ENCODE results near the gene SAMD14.

Gene SAMD14

GRCh38 chr17:50170662-50171370 is 40.9 kb upstream of the SAMD14 start:
- H3K4me1 ChIP-seq (ENCODE audit: control insufficient read depth in 1 of 2, insufficient read depth in 2 of 2, low read length in 2 of 2) = peaks cover 10 to 45% of the 10 kb centered on the region in 2 donors
- no peaks in the 10 kb centered on the region for H3K36me3 ChIP-seq (ENCODE audit: control insufficient read depth in 1 of 2, insufficient read depth in 2 of 2, low read length in 2 of 2)
- no peak overlapping the region for H3K4me3 ChIP-seq (ENCODE audit: low read depth in 1 of 2, low read length in 2 of 2)
- H3K27ac ChIP-seq (ENCODE audit: low read length) = no peak overlapping the region
- H3K9me3 ChIP-seq (ENCODE audit: control insufficient read depth in 1 of 2, low read length in 2 of 2) = no peaks in the 10 kb centered on the region
- no peaks in the 10 kb centered on the region for H3K27me3 ChIP-seq (ENCODE audit: low read depth, low read length)

- no peak overlapping the region for H3K4me3 ChIP-seq (ENCODE audit: low read depth in 1 of 2, low read length in 2 of 2)
- H3K36me3 ChIP-seq (ENCODE audit: control insufficient read depth in 1 of 2, insufficient read depth in 2 of 2, low read length in 2 of 2) = no peaks in the 10 kb centered on the region
- H3K4me1 ChIP-seq (ENCODE audit: control insufficient read depth in 1 of 2, insufficient read depth in 2 of 2, low read length in 2 of 2) = peaks cover 10 to 45% of the 10 kb centered on the region in 2 donors
- H3K27ac ChIP-seq (ENCODE audit: low read length) = no peak overlapping the region
- no peaks in the 10 kb centered on the region for H3K9me3 ChIP-seq (ENCODE audit: control insufficient read depth in 1 of 2, low read length in 2 of 2)
- no peaks in the 10 kb centered on the region for H3K27me3 ChIP-seq (ENCODE audit: low read depth, low read length)
Observed at GRCh38 chr17:50169881-50170459, 40.0 kb upstream of the SAMD14 start.

GRCh38 chr17:50169121-50169764 is 39.3 kb upstream of the SAMD14 start:
- Histone ChIP-seq H3K36me3 (ENCODE audit: control insufficient read depth in 1 of 2, insufficient read depth in 2 of 2, low read length in 2 of 2) (no peaks in the 10 kb centered on the region), H3K27me3 (ENCODE audit: low read depth, low read length) (no peaks in the 10 kb centered on the region), H3K27ac (ENCODE audit: low read length) (no peak overlapping the region), H3K4me1 (ENCODE audit: control insufficient read depth in 1 of 2, insufficient read depth in 2 of 2, low read length in 2 of 2) (peaks cover 10 to 46% of the 10 kb centered on the region in 2 donors), H3K9me3 (ENCODE audit: control insufficient read depth in 1 of 2, low read length in 2 of 2) (no peaks in the 10 kb centered on the region), H3K4me3 (ENCODE audit: low read depth in 1 of 2, low read length in 2 of 2) (no peak overlapping the region)

GRCh38 chr17:50168319-50168718 is 38.4 kb upstream of the SAMD14 start:
- H3K4me3 ChIP-seq (ENCODE audit: low read depth in 1 of 2, low read length in 2 of 2) = no peak overlapping the region
- H3K36me3 ChIP-seq (ENCODE audit: control insufficient read depth in 1 of 2, insufficient read depth in 2 of 2, low read length in 2 of 2) = no peaks in the 10 kb centered on the region
- no peaks in the 10 kb centered on the region for H3K27me3 ChIP-seq (ENCODE audit: low read depth, low read length)
- no peak overlapping the region for H3K27ac ChIP-seq (ENCODE audit: low read length)
- peaks cover 8 to 50% of the 10 kb centered on the region in 2 donors for H3K4me1 ChIP-seq (ENCODE audit: control insufficient read depth in 1 of 2, insufficient read depth in 2 of 2, low read length in 2 of 2)
- no peaks in the 10 kb centered on the region for H3K9me3 ChIP-seq (ENCODE audit: control insufficient read depth in 1 of 2, low read length in 2 of 2)

- Histone ChIP-seq H3K4me3 (ENCODE audit: low read depth in 1 of 2, low read length in 2 of 2) (peak overlapping the region in 1 of 2 donors; percentile 8), H3K9me3 (ENCODE audit: control insufficient read depth in 1 of 2, low read length in 2 of 2) (no peaks in the 10 kb centered on the region), H3K27ac (ENCODE audit: low read length) (no peak overlapping the region), H3K27me3 (ENCODE audit: low read depth, low read length) (no peaks in the 10 kb centered on the region), H3K36me3 (ENCODE audit: control insufficient read depth in 1 of 2, insufficient read depth in 2 of 2, low read length in 2 of 2) (no peaks in the 10 kb centered on the region), H3K4me1 (ENCODE audit: control insufficient read depth in 1 of 2, insufficient read depth in 2 of 2, low read length in 2 of 2) (peaks cover 4 to 45% of the 10 kb centered on the region in 2 donors)
Observed at GRCh38 chr17:50167371-50167770, 37.4 kb upstream of the SAMD14 start.

GRCh38 chr17:50166518-50167181 is 36.7 kb upstream of the SAMD14 start:
- no peaks in the 10 kb centered on the region for H3K9me3 ChIP-seq (ENCODE audit: control insufficient read depth in 1 of 2, low read length in 2 of 2)
- H3K4me3 ChIP-seq (ENCODE audit: low read depth in 1 of 2, low read length in 2 of 2) = peak overlapping the region in 1 of 2 donors; percentile 49
- H3K4me1 ChIP-seq (ENCODE audit: control insufficient read depth in 1 of 2, insufficient read depth in 2 of 2, low read length in 2 of 2) = peaks cover 4 to 48% of the 10 kb centered on the region in 2 donors
- H3K27ac ChIP-seq (ENCODE audit: low read length) = peak overlapping the region; percentile 67
- no peaks in the 10 kb centered on the region for H3K36me3 ChIP-seq (ENCODE audit: control insufficient read depth in 1 of 2, insufficient read depth in 2 of 2, low read length in 2 of 2)
- H3K27me3 ChIP-seq (ENCODE audit: low read depth, low read length) = no peaks in the 10 kb centered on the region

GRCh38 chr17:50165867-50166517 is 36.0 kb upstream of the SAMD14 start, which contains the start of gene SGCA:
TSS of gene SGCA (plus strand) at chr17:50166005. CDS start at chr17:50166041, 36 bp downstream.
- Histone ChIP-seq H3K9me3 (ENCODE audit: control insufficient read depth in 1 of 2, low read length in 2 of 2) (no peaks in the 10 kb centered on the region), H3K27ac (ENCODE audit: low read length) (peak within 1 kb of the TSS; percentile 67), H3K4me3 (ENCODE audit: low read depth in 1 of 2, low read length in 2 of 2) (peak within 1 kb of the TSS in 1 of 2 donors; percentile 49), H3K27me3 (ENCODE audit: low read depth, low read length) (no peaks in the 10 kb centered on the region), H3K4me1 (ENCODE audit: control insufficient read depth in 1 of 2, insufficient read depth in 2 of 2, low read length in 2 of 2) (peaks cover 4 to 51% of the 10 kb centered on the region in 2 donors), H3K36me3 (ENCODE audit: control insufficient read depth in 1 of 2, insufficient read depth in 2 of 2, low read length in 2 of 2) (no peaks in the 10 kb centered on the region)

- H3K9me3 ChIP-seq (ENCODE audit: control insufficient read depth in 1 of 2, low read length in 2 of 2) = no peaks in the 10 kb centered on the region
- no peaks in the 10 kb centered on the region for H3K27me3 ChIP-seq (ENCODE audit: low read depth, low read length)
- peak overlapping the region in 1 of 2 donors; percentile 49 for H3K4me3 ChIP-seq (ENCODE audit: low read depth in 1 of 2, low read length in 2 of 2)
- peaks cover 7 to 55% of the 10 kb centered on the region in 2 donors for H3K4me1 ChIP-seq (ENCODE audit: control insufficient read depth in 1 of 2, insufficient read depth in 2 of 2, low read length in 2 of 2)
- H3K27ac ChIP-seq (ENCODE audit: low read length) = peak overlapping the region; percentile 45
- H3K36me3 ChIP-seq (ENCODE audit: control insufficient read depth in 1 of 2, insufficient read depth in 2 of 2, low read length in 2 of 2) = no peaks in the 10 kb centered on the region
Observed at GRCh38 chr17:50165466-50165865, 35.5 kb upstream of the SAMD14 start.

GRCh38 chr17:50165066-50165465 is 35.1 kb upstream of the SAMD14 start:
- no peaks in the 10 kb centered on the region for H3K36me3 ChIP-seq (ENCODE audit: control insufficient read depth in 1 of 2, insufficient read depth in 2 of 2, low read length in 2 of 2)
- H3K27me3 ChIP-seq (ENCODE audit: low read depth, low read length) = no peaks in the 10 kb centered on the region
- no peaks in the 10 kb centered on the region for H3K9me3 ChIP-seq (ENCODE audit: control insufficient read depth in 1 of 2, low read length in 2 of 2)
- peak overlapping the region in 1 of 2 donors; percentile 49 for H3K4me3 ChIP-seq (ENCODE audit: low read depth in 1 of 2, low read length in 2 of 2)
- H3K27ac ChIP-seq (ENCODE audit: low read length) = peak overlapping the region; percentile 45
- H3K4me1 ChIP-seq (ENCODE audit: control insufficient read depth in 1 of 2, insufficient read depth in 2 of 2, low read length in 2 of 2) = peaks cover 7 to 55% of the 10 kb centered on the region in 2 donors

GRCh38 chr17:50164697-50164988 is 34.7 kb upstream of the SAMD14 start:
- H3K27me3 ChIP-seq (ENCODE audit: low read depth, low read length) = no peaks in the 10 kb centered on the region
- H3K9me3 ChIP-seq (ENCODE audit: control insufficient read depth in 1 of 2, low read length in 2 of 2) = no peaks in the 10 kb centered on the region
- H3K36me3 ChIP-seq (ENCODE audit: control insufficient read depth in 1 of 2, insufficient read depth in 2 of 2, low read length in 2 of 2) = no peaks in the 10 kb centered on the region
- H3K27ac ChIP-seq (ENCODE audit: low read length) = no peak overlapping the region
- H3K4me1 ChIP-seq (ENCODE audit: control insufficient read depth in 1 of 2, insufficient read depth in 2 of 2, low read length in 2 of 2) = peaks cover 7 to 53% of the 10 kb centered on the region in 2 donors
- no peak overlapping the region for H3K4me3 ChIP-seq (ENCODE audit: low read depth in 1 of 2, low read length in 2 of 2)

Data from muscle layer of duodenum (tissue), 2 donors.